ENCODE measurements around the gene PYROXD2. TPM values are rescaled to one million over a fixed set of nuclear protein-coding genes. Genes with fewer than 3 reads are reported as not detected.

Gene PYROXD2
- total RNA-seq, 4 donors from 2014 or later, result 0.97 to 6.7 (median 3.8) TPM

- no peak overlapping the region for H3K4me3 ChIP-seq (ENCODE audit: low read depth, poor library complexity, severe bottlenecking)
- intact Hi-C loops (cut with DNase I; ENCODE audit: low total_unique reads), result no loop called here
- no peak for DNase-seq (ENCODE audit: low spot score in 2 of 2)
- WGBS, 2 donors, result 89 to 92% methylated on average over 5 of the region's 5 CpGs
- TF ChIP-seq POLR2A (IDR thresholded peaks at IDR 0.05) (no peak), CTCF (IDR thresholded peaks at IDR 0.05) (no peak)
These were observed 32.3 kb downstream of the PYROXD2 start for GRCh38 chr10:98382691-98383101.

- H3K4me3 ChIP-seq (ENCODE audit: low read depth, poor library complexity, severe bottlenecking), result no peak overlapping the region
- 89 to 91% methylated on average over 8 of the region's 8 CpGs for WGBS, 2 donors
- no peak for DNase-seq (ENCODE audit: low spot score in 2 of 2)
- intact Hi-C loops (cut with DNase I; ENCODE audit: low total_unique reads), result no loop called here
- no peak for TF ChIP-seq CTCF (IDR thresholded peaks at IDR 0.05)
- TF ChIP-seq POLR2A (IDR thresholded peaks at IDR 0.05), result no peak
These were observed 34.3 kb downstream of the PYROXD2 start for GRCh38 chr10:98380493-98381339.

GRCh38 chr10:98378722-98379121, 36.3 kb downstream of the PYROXD2 start:
- 97 to 98% methylated on average over 4 of the region's 4 CpGs for WGBS, 2 donors
- intact Hi-C loops (cut with DNase I; ENCODE audit: low total_unique reads), result no loop called here
- no peak for TF ChIP-seq CTCF (IDR thresholded peaks at IDR 0.05)
- DNase-seq (ENCODE audit: low spot score in 2 of 2), result no peak
- no peak overlapping the region for H3K4me3 ChIP-seq (ENCODE audit: low read depth, poor library complexity, severe bottlenecking)

- WGBS, 2 donors, result 90 to 92% methylated on average over 3 of the region's 3 CpGs
- H3K4me3 ChIP-seq (ENCODE audit: low read depth, poor library complexity, severe bottlenecking), result no peak overlapping the region
- intact Hi-C loops (cut with DNase I; ENCODE audit: low total_unique reads), result no loop called here
- DNase-seq (ENCODE audit: low spot score in 2 of 2), result no peak
- TF ChIP-seq CTCF (IDR thresholded peaks at IDR 0.05) (no peak), POLR2A (IDR thresholded peaks at IDR 0.05) (no peak)
These were observed 37.4 kb downstream of the PYROXD2 start for GRCh38 chr10:98377536-98377935.

GRCh38 chr10:98377001-98377400, 38.0 kb downstream of the PYROXD2 start:
- no peak for DNase-seq (ENCODE audit: low spot score in 2 of 2)
- TF ChIP-seq CTCF (IDR thresholded peaks at IDR 0.05) (no peak), POLR2A (IDR thresholded peaks at IDR 0.05) (no peak)
- intact Hi-C loops (cut with DNase I; ENCODE audit: low total_unique reads), result no loop called here
- no peak overlapping the region for H3K4me3 ChIP-seq (ENCODE audit: low read depth, poor library complexity, severe bottlenecking)
- WGBS, 2 donors, result 65 to 83% methylated on average over 2 of the region's 2 CpGs

GRCh38 chr10:98376485-98376884, 38.5 kb downstream of the PYROXD2 start:
- TF ChIP-seq CTCF (IDR thresholded peaks at IDR 0.05), result no peak
- TF ChIP-seq POLR2A (IDR thresholded peaks at IDR 0.05), result no peak
- H3K4me3 ChIP-seq (ENCODE audit: low read depth, poor library complexity, severe bottlenecking), result no peak overlapping the region
- DNase-seq (ENCODE audit: low spot score in 2 of 2), result no peak
- WGBS, 2 donors, result 44 to 72% methylated on average over 1 of the region's 1 CpG
- intact Hi-C loops (cut with DNase I; ENCODE audit: low total_unique reads), result no loop called here

Data from lower leg skin (tissue), 4 donors.